ENCODE measurements around the gene SART1.
"Not testable (repeated sequence)": the region's sequence is repeated elsewhere in the genome, so short reads cannot be mapped to it uniquely, and the experiment has no call there.

SART1 gene

DNA sequence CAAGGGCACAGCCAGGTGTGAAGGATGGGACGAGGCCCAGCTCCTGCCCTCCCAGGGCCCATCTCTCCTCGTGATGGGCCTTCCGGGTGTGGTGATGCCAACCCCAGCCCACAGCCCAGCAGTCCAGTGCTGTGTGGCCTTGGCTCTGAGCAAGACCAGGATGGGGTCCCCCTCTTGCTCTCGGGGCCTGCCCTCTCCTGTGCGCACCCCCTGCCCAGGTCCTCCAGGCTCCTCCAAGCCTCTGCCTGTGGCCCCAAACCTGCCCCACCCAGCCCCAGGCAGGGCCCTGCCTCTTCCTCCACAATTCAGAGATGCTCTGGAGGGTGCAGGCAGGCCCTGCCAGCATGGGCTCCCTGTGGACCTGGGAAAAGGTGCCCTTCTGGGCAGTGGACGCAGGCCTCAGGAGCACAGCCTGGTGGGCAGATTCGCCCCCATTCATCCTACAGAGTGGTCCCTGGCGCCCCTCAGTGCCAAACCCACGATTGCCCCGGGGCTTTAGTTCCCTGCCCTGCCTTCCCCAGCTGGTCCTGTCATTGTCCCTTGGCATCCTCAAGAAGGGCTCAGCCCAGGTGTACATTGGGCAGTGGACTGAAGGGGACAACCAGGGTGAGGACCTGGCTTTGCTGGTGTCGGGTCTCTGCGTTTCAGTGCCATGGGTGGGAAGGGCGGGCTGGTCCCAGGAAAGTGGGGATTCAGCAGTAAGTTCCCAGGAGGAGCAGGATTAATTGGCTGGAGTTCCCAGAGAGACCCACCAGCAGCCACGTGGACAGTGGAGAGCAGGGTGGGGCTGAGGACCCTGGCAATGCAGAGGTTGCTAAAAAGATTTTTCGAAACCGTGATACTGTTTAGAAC lies 20.7 kb downstream of the SART1 start:
- intact Hi-C loops (cut with DNase I) = no loop called here
- DNase-seq = peak in 3 of 10 donors; percentile 50 to 56 (median 52)

- intact Hi-C loops (cut with DNase I) = no loop called here
- peak in 2 of 10 donors; percentile 45 to 61 for DNase-seq
These were observed 21.5 kb downstream of the SART1 start for GRCh38 chr11:65982824-65983588.

- intact Hi-C loops (cut with DNase I) = no loop called here
- peak in 1 of 10 donors; percentile 59 for DNase-seq
These were observed 22.1 kb downstream of the SART1 start for GRCh38 chr11:65983589-65983987.

GRCh38 chr11:65987336-65987735 lies 25.8 kb downstream of the SART1 start:
- intact Hi-C loops (cut with DNase I) = loop anchor here (5.0 kb wide), 1 partner anchor 275 kb away; the partner anchor contains the start of gene KAT5

DNA sequence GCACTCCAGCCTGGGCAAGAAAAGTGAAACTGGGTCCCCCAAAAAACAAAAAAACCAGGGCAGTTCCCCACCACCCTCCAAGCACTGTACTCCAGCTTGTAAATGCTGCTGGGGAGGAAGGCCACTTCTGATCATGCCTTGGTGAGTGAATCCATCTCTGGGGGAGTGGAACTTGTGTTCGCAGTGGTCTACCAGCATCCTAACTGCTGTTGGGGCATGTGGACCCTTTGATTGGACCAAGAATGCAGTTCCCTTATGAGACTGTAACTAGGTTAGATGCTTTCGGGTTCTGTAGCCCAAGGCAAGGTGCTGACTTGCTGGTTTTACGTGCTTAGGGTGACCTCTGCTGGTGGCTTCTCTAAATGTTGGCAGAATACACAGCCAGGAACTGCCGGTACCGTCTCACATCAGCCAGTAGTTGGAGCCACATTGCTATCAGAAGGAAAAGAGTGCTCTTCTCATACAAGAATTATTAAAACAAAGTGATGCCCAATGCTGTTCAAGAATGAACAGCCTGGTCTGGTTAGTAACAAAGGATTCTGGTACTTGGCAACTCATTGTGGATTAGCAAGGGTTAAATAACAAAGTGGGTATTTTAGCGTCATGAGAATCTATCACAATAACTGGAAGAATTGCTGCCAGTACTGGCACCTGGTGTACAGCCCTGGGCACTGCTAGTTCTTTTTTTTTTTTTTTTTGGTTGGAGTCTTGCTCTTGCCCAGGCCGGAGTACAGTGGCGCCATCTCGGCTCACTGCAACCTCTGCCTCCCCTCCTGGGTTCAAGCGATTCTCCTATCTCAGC lies 27.5 kb downstream of the SART1 start:
- DNase-seq = peak; percentile 62 to 97 (median 87)
- intact Hi-C loops (cut with DNase I) = loop anchor here (2.0 to 5.0 kb wide), 2 partner anchors 104 to 277 kb away; partner anchors contain the start of gene KAT5

More at GRCh38 chr11:65987336-65987735, 25.8 kb downstream of the SART1 start:
- DNase-seq = peak in 2 of 10 donors; percentile 63 to 75

- intact Hi-C loops (cut with DNase I) = no loop called here
These were observed 30.5 kb downstream of the SART1 start for GRCh38 chr11:65992056-65992455.

GRCh38 chr11:65997286-65997685 lies 35.8 kb downstream of the SART1 start:
- DNase-seq = no peak
- intact Hi-C loops (cut with DNase I) = no loop called here

More at GRCh38 chr11:65992056-65992455, 30.5 kb downstream of the SART1 start:
- DNase-seq = peak in 2 of 10 donors; percentile 9 to 11

GRCh38 chr11:66001942-66002647 lies 40.6 kb downstream of the SART1 start, which contains the start of the genes BANF1 and EIF1AD:
TSS of gene BANF1 (plus strand) at chr11:66002503. CDS start at chr11:66003251, 748 bp downstream.
TSS of gene EIF1AD (minus strand) at chr11:66002157. CDS start at chr11:66000389, 1,768 bp downstream.
- DNase-seq = peak; percentile 88 to 98 (median 92)
- intact Hi-C loops (cut with DNase I) = loop anchor here (1.0 to 5.0 kb wide), 3 partner anchors 41 to 290 kb away; partner anchors contain the start of genes GAL3ST3, KAT5 and SART1

DNA sequence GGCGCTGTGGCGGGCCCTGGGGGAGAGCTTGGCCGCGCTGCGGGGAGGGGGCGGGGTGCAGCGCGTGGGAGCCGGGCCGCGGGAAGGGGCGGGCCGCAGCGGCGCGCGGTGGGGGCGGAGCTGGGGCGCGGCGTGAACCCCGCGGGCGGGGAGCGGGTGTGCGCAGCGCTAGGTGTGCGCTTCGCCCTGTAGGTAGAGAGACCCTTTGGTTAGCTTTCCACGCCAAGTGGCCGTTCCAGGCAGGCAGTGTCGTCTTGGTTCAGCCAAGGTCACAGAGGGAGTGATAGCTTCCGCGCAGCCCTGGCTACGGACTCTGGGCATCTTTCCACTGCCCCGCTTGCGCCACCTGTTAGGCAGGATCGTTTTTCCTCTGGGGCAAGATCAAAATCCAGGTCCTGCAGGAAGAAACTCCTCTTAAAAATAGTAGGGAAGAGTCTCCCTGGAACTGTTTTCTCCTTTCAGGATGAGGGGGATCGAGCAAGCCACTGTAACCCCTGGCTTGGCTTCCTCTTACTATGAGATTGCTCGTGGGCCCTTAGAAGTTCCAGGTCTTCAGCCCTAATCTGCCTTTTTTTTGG lies 41.2 kb downstream of the SART1 start:
- peak in 3 of 10 donors; percentile 80 to 94 (median 91) for DNase-seq
- intact Hi-C loops (cut with DNase I) = loop anchor here (1.0 to 5.0 kb wide), 3 partner anchors 41 to 290 kb away; partner anchors contain the start of genes GAL3ST3, KAT5 and SART1

GRCh38 chr11:66003291-66003690 lies 41.8 kb downstream of the SART1 start:
- DNase-seq = peak in 3 of 10 donors; percentile 13 to 43 (median 21)
- intact Hi-C loops (cut with DNase I) = loop anchor here (5.0 kb wide), 2 partner anchors 44 to 291 kb away; partner anchors contain the start of genes GAL3ST3 and KAT5

GRCh38 chr11:66004186-66004585 lies 42.7 kb downstream of the SART1 start:
- DNase-seq = peak in 3 of 10 donors; percentile 22 to 44 (median 29)
- intact Hi-C loops (cut with DNase I) = loop anchor here (5.0 kb wide), 2 partner anchors 43 to 292 kb away; partner anchors contain the start of genes GAL3ST3 and KAT5

GRCh38 chr11:66006134-66006890 lies 44.8 kb downstream of the SART1 start:
- DNase-seq = peak in 3 of 10 donors; percentile 35 to 59 (median 45)
- intact Hi-C loops (cut with DNase I) = no loop called here

GRCh38 chr11:66006891-66007176 lies 45.3 kb downstream of the SART1 start:
- intact Hi-C loops (cut with DNase I) = no loop called here
- DNase-seq = peak in 2 of 10 donors; percentile 45 to 53

GRCh38 chr11:66007201-66007634 lies 45.7 kb downstream of the SART1 start:
- peak in 2 of 10 donors; percentile 35 to 75 for DNase-seq
- intact Hi-C loops (cut with DNase I) = no loop called here

- no peak for DNase-seq
- intact Hi-C loops (cut with DNase I) = no loop called here
These were observed 46.5 kb downstream of the SART1 start for GRCh38 chr11:66008095-66008467.

DNA sequence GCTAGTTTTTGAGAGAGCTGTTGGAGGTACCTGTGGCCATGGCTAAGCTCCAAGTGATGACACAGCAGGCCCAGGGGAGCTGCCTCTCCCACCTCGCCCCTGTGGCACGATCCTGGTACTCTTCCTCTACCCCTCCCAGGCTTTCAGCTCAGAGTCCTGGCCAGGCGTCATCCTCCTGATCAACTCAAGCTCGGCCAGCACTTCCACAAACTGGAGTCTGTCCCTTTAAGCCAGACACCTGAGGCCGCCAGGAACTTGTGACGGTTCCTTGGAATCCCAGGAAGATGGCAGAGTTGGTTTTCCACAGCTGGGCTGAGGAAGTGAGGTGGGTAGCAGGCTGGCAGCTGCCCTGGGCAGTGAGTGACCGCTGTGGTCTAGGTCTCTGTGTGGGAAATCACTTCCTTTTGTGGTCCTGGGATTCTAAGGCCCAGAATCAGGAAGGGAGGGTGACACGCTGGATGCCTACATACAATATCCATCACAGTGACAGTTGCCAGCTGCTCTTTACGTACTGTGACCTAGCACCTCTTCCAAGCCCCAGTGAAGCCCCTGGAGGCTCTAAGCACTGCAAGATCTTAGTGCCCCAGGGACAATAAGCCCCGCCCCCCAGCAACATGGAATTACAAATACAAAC lies 47.1 kb downstream of the SART1 start:
- peak in 2 of 10 donors; percentile 23 to 33 for DNase-seq
- intact Hi-C loops (cut with DNase I) = no loop called here

DNA sequence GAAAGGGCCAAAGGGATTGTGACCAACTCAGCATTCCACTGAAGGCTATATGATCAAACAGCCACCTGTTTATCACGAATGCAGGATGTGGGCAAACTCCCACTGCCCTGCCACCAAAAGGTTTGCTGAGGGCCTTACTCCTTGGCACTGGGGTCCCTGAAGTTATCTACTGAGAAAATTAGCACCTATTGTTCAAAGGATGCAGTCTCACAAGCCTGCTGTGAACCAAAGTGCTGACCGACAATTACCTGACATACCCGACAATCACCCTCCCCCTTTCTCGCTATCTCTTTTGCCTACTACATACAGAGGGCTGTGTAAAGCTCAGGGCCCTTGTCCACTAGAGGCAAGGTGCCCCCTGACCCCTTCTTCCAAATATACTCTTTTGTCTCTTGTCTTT lies 48.5 kb downstream of the SART1 start:
- intact Hi-C loops (cut with DNase I) = not testable (repeated sequence)
- peak in 1 of 10 donors; percentile 12 for DNase-seq

All from posterior cingulate gyrus (tissue), 11 donors.